H4 (cell line): ENCODE data around the gene CEACAM21. TPM values are rescaled to one million over a fixed set of nuclear protein-coding genes. Genes with fewer than 3 reads are reported as not detected.

ENCODE experiments used
- DNase-seq: peaks from one replicate; pipeline ENCODE4 v3.0.0-alpha.2; 2015; ENCODE audit warnings: low spot score
- total RNA-seq: library from RNA; depleted of rRNA; stranded (reverse); fragments of >200 nt; shearing (Covaris generic); gene quantifications from 2 replicates; pipeline ENCODE4 v1.2.3, GENCODE V29; 2014

The CEACAM21 gene
- total RNA-seq, 1 experiment from 2014 or later = 0.14 TPM

- no peak for DNase-seq
These were observed 9.0 kb downstream of the CEACAM21 start for GRCh38 chr19:41584931-41585330.

- no peak for DNase-seq
These were observed 10.1 kb downstream of the CEACAM21 start for GRCh38 chr19:41586064-41586463.

- no peak for DNase-seq
These were observed 11.3 kb downstream of the CEACAM21 start for GRCh38 chr19:41587101-41587837.

GRCh38 chr19:41587838-41588210, 11.9 kb downstream of the CEACAM21 start:
- no peak for DNase-seq

GRCh38 chr19:41588497-41589209, 12.7 kb downstream of the CEACAM21 start:
- DNase-seq = no peak

GRCh38 chr19:41589371-41589770, 13.4 kb downstream of the CEACAM21 start:
- no peak for DNase-seq

- no peak for DNase-seq
These were observed 15.0 kb downstream of the CEACAM21 start for GRCh38 chr19:41590936-41591335.

GRCh38 chr19:41591951-41592562, 16.1 kb downstream of the CEACAM21 start:
- no peak for DNase-seq

- peak; percentile 87 for DNase-seq
These were observed 19.4 kb downstream of the CEACAM21 start for GRCh38 chr19:41595258-41595889.

GRCh38 chr19:41595890-41596280, 19.9 kb downstream of the CEACAM21 start:
- DNase-seq = no peak

GRCh38 chr19:41597600-41598041, 21.7 kb downstream of the CEACAM21 start:
- peak; percentile 77 for DNase-seq

- DNase-seq = no peak
These were observed 23.4 kb downstream of the CEACAM21 start for GRCh38 chr19:41599175-41599966.

- no peak for DNase-seq
These were observed 25.8 kb downstream of the CEACAM21 start for GRCh38 chr19:41601771-41602170.

GRCh38 chr19:41604831-41605230, 28.9 kb downstream of the CEACAM21 start:
- no peak for DNase-seq

GRCh38 chr19:41606215-41606837, 30.4 kb downstream of the CEACAM21 start:
- no peak for DNase-seq

- DNase-seq = no peak
These were observed 31.7 kb downstream of the CEACAM21 start for GRCh38 chr19:41607668-41608067.

- DNase-seq = no peak
These were observed 34.8 kb downstream of the CEACAM21 start for GRCh38 chr19:41610789-41611188.

- no peak for DNase-seq
These were observed 36.5 kb downstream of the CEACAM21 start for GRCh38 chr19:41612483-41612882.

- no peak for DNase-seq
These were observed 39.2 kb downstream of the CEACAM21 start for GRCh38 chr19:41615207-41615606.

- DNase-seq = no peak
These were observed 41.0 kb downstream of the CEACAM21 start for GRCh38 chr19:41616792-41617621.
